ENCODE measurements around the gene CD79B. TPM values are rescaled to one million over a fixed set of nuclear protein-coding genes. Genes with fewer than 3 reads are reported as not detected.

Gene CD79B
- total and polyA plus RNA-seq, 3 donors from 2014 or later: 0.62 to 4.3 (median 0.87) TPM

DNA sequence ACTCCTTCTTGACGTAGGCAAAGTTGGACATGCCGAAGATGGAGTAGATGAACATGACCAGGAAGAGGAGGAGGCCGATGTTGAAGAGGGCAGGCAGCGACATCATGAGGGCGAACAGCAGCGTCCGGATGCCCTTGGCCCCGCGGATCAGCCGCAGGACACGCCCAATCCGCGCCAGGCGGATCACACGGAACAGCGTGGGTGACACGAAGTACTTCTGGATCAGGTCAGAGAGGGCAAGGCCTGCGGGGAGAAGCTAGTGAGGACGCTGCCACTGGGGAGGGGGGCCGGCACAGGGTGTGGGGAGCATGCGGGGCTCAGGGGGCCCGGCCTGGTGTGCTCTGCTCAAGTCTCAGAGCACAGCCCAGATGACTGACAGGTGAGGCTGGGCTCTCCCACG, 9.6 kb upstream of the CD79B start:
- 90 to 91% methylated on average over 22 to 23 of the region's 23 CpGs for WGBS, 2 donors
- H3K4me1 ChIP-seq: no peaks in the 10 kb centered on the region

DNA sequence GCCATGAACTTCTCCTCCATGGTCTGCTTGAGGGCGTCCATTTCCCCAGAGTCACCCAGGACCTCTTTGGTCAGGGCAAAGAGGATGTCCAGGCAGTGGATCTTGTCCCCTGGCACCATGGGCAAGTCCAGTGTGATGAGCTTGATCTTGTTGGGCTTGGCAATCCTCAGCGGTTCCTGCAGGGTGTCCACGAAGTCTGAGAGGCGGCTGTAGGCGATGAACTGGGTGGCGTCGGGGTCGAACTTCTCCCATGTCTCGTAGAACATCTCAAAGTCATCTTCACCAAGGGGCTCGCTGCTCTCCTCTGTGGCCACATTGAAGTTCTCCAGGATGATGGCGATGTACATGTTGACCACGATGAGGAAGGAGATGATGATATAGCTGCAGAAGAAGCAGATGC, 9.0 kb upstream of the CD79B start:
- no peak for TF ChIP-seq CTCF (IDR thresholded peaks at IDR 0.05)
- TF ChIP-seq POLR2A (IDR thresholded peaks at IDR 0.05): no peak
- Histone ChIP-seq H3K9me3 (no peaks in the 10 kb centered on the region), H3K27ac (no peak overlapping the region), H3K4me1 (no peaks in the 10 kb centered on the region), H3K4me3 (no peak overlapping the region), H3K27me3 (no peaks in the 10 kb centered on the region), H3K36me3 (ENCODE audit: low read depth, missing control alignments) (no peaks in the 10 kb centered on the region)
- intact Hi-C loops (cut with DNase I; ENCODE audit: low total_unique reads): no loop called here
- WGBS, 2 donors: 93 to 99% methylated on average over 12 of the region's 12 CpGs
- DNase-seq: no peak

More for the DNA sequence above, 9.6 kb upstream of the CD79B start:
- Histone ChIP-seq H3K4me3 (no peak overlapping the region), H3K9me3 (no peaks in the 10 kb centered on the region), H3K27ac (no peak overlapping the region), H3K27me3 (no peaks in the 10 kb centered on the region), H3K36me3 (ENCODE audit: low read depth, missing control alignments) (no peaks in the 10 kb centered on the region)
- intact Hi-C loops (cut with DNase I; ENCODE audit: low total_unique reads): no loop called here
- DNase-seq: no peak
- TF ChIP-seq CTCF (IDR thresholded peaks at IDR 0.05): no peak
- TF ChIP-seq POLR2A (IDR thresholded peaks at IDR 0.05): no peak

GRCh38 chr17:63940584-63940983, 8.5 kb upstream of the CD79B start:
- Histone ChIP-seq H3K27ac (no peak overlapping the region), H3K4me3 (no peak overlapping the region), H3K27me3 (no peaks in the 10 kb centered on the region), H3K9me3 (no peaks in the 10 kb centered on the region), H3K4me1 (no peaks in the 10 kb centered on the region), H3K36me3 (ENCODE audit: low read depth, missing control alignments) (no peaks in the 10 kb centered on the region)
- TF ChIP-seq CTCF (IDR thresholded peaks at IDR 0.05): no peak
- no peak for TF ChIP-seq POLR2A (IDR thresholded peaks at IDR 0.05)
- 97% methylated on average over 14 of the region's 14 CpGs; no CpG with 5 or more reads in 1 of the 2 donors for WGBS, 2 donors
- DNase-seq: no peak
- intact Hi-C loops (cut with DNase I; ENCODE audit: low total_unique reads): no loop called here

DNA sequence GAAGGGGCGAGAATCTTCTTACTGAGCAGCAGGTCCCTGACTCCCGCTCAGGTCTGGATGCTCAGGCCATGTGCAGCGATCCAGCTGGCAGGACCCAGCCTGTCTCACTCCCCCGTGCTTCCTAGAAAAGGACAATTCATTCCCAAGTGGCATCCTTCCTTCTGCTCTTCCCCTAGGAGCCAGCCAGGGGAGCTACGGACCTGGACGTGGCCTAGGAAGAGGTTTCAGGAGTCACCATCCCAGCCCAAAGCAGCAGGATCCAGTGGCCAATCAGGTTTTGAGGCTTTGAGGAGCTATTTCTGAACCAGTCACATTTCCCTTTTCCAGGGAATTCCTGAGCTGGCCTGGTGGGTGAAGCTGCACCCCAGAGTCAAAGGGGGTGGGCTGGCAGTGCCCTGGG, 7.8 kb upstream of the CD79B start:
- Histone ChIP-seq H3K4me3 (no peak overlapping the region), H3K36me3 (ENCODE audit: low read depth, missing control alignments) (no peaks in the 10 kb centered on the region), H3K27ac (no peak overlapping the region), H3K27me3 (no peaks in the 10 kb centered on the region), H3K4me1 (no peaks in the 10 kb centered on the region), H3K9me3 (no peaks in the 10 kb centered on the region)
- intact Hi-C loops (cut with DNase I; ENCODE audit: low total_unique reads): no loop called here
- 55 to 67% methylated on average over 6 of the region's 6 CpGs for WGBS, 2 donors
- no peak for DNase-seq
- TF ChIP-seq POLR2A (IDR thresholded peaks at IDR 0.05): no peak
- no peak for TF ChIP-seq CTCF (IDR thresholded peaks at IDR 0.05)

- Histone ChIP-seq H3K9me3 (no peaks in the 10 kb centered on the region), H3K27me3 (no peaks in the 10 kb centered on the region), H3K4me1 (no peaks in the 10 kb centered on the region), H3K36me3 (ENCODE audit: low read depth, missing control alignments) (no peaks in the 10 kb centered on the region), H3K4me3 (no peak overlapping the region), H3K27ac (no peak overlapping the region)
- 89 to 99% methylated on average over 6 to 9 of the region's 9 CpGs for WGBS, 2 donors
- intact Hi-C loops (cut with DNase I; ENCODE audit: low total_unique reads): no loop called here
- no peak for DNase-seq
- TF ChIP-seq POLR2A (IDR thresholded peaks at IDR 0.05) (no peak), CTCF (IDR thresholded peaks at IDR 0.05) (no peak)
These were observed 7.3 kb upstream of the CD79B start for GRCh38 chr17:63939401-63939800.

Measured in testis (tissue), 3 donors.